Rectal smooth muscle tissue (tissue), 1 donor: Measurements from ENCODE around the gene GRIA4.

Source experiments
- H3K27ac ChIP-seq: one replicate; pipeline ENCODE4 v1.7.0; 2013; ENCODE audit warnings: low read depth, low read length, inconsistent platforms
- H3K27me3 ChIP-seq: one replicate; pipeline ENCODE4 v1.7.0; 2013; ENCODE audit warnings: low read length; ENCODE audit not compliant: control insufficient read depth, insufficient read depth
- H3K36me3 ChIP-seq: one replicate; pipeline ENCODE4 v1.7.0; 2013; ENCODE audit warnings: low read length; ENCODE audit not compliant: control insufficient read depth, insufficient read depth
- H3K4me1 ChIP-seq: one replicate; pipeline ENCODE4 v1.7.0; 2013; ENCODE audit warnings: low read length; ENCODE audit not compliant: control insufficient read depth, insufficient read depth
- H3K4me3 ChIP-seq: one replicate; pipeline ENCODE4 v1.7.0; 2013; ENCODE audit warnings: low read length
- H3K9ac ChIP-seq: one replicate; pipeline ENCODE4 v1.7.0; 2013; ENCODE audit warnings: low read length

The GRIA4 gene

DNA sequence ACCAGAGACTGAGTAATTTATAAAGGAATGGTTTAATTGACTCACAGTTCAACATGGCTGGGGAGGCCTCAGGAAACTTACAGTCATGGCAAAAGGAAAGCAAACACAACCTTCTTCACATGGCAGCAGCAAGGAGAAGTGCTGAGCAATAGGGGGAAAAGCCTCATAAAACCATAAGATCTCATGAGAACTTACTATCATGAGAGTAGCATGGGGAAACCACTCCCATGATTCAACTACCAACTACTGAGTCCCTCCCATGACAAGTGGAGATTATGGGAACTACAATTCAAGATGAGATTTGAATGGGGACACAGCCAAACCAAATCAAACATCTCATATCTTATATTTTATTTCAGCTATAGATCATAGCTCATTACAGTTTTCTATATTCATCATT, 33.0 kb downstream of the GRIA4 start:
- no peaks in the 10 kb centered on the region for H3K4me1 ChIP-seq
- no peak overlapping the region for H3K9ac ChIP-seq
- no peak overlapping the region for H3K4me3 ChIP-seq
- H3K27ac ChIP-seq = no peak overlapping the region
- H3K27me3 ChIP-seq = no peaks in the 10 kb centered on the region
- H3K36me3 ChIP-seq = no peaks in the 10 kb centered on the region

- no peak overlapping the region for H3K4me3 ChIP-seq
- no peak overlapping the region for H3K27ac ChIP-seq
- H3K9ac ChIP-seq = no peak overlapping the region
- H3K4me1 ChIP-seq = no peaks in the 10 kb centered on the region
- H3K36me3 ChIP-seq = no peaks in the 10 kb centered on the region
- no peaks in the 10 kb centered on the region for H3K27me3 ChIP-seq
Measured at GRCh38 chr11:105644839-105645573, 35.1 kb downstream of the GRIA4 start.

GRCh38 chr11:105647780-105648179, 37.9 kb downstream of the GRIA4 start:
- H3K27ac ChIP-seq = no peak overlapping the region
- H3K36me3 ChIP-seq = no peaks in the 10 kb centered on the region
- no peak overlapping the region for H3K4me3 ChIP-seq
- H3K27me3 ChIP-seq = no peaks in the 10 kb centered on the region
- no peaks in the 10 kb centered on the region for H3K4me1 ChIP-seq
- H3K9ac ChIP-seq = no peak overlapping the region

DNA sequence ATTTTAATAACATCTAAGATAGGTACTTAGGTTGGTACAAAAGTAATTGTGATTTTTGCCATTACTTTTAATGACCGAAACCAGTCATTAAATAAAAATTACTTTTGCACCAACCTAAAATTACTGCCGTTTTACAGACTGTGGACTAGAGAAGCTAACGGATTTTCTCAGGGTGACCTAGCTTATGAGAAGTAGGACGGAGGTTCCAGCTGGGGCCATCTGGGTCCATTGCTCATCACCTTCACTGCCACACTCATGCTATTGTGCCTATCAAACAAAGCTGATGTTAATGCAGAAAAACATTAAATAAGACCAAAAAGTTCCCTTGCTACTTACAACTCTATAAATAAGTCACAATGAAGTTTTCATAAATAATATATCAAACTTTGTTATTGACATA, 38.9 kb downstream of the GRIA4 start:
- H3K4me3 ChIP-seq = no peak overlapping the region
- H3K4me1 ChIP-seq = no peaks in the 10 kb centered on the region
- H3K9ac ChIP-seq = no peak overlapping the region

DNA sequence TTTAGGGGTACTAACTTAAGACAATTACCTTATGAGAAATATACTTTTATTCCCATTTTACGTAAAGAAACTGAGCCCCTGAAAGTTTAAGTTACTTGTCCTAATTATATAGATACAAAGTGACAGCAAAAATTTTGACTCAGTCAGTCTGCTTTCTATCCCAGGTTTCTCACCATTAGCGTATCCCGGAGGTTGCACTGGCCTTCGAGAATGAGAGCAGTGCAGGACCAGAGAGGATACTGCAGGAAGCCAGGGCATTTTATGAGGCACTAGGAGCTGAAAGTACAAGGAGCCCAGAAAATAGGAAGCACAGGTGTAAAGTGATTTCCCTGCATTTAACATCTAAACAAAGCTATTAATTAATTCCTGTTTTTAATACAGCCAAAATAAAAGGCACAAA, 55.4 kb downstream of the GRIA4 start:
- no peaks in the 10 kb centered on the region for H3K27me3 ChIP-seq
- H3K36me3 ChIP-seq = no peaks in the 10 kb centered on the region
- H3K4me3 ChIP-seq = no peak overlapping the region

More for the DNA sequence above, 38.9 kb downstream of the GRIA4 start:
- H3K27ac ChIP-seq = no peak overlapping the region
- H3K36me3 ChIP-seq = no peaks in the 10 kb centered on the region
- H3K27me3 ChIP-seq = no peaks in the 10 kb centered on the region

GRCh38 chr11:105667441-105667840, 57.6 kb downstream of the GRIA4 start:
- Histone ChIP-seq H3K4me3 (no peak overlapping the region), H3K27me3 (no peaks in the 10 kb centered on the region), H3K36me3 (no peaks in the 10 kb centered on the region), H3K9ac (no peak overlapping the region), H3K4me1 (no peaks in the 10 kb centered on the region), H3K27ac (no peak overlapping the region)

More for the DNA sequence above, 55.4 kb downstream of the GRIA4 start:
- H3K4me1 ChIP-seq = no peaks in the 10 kb centered on the region
- H3K27ac ChIP-seq = no peak overlapping the region
- no peak overlapping the region for H3K9ac ChIP-seq

DNA sequence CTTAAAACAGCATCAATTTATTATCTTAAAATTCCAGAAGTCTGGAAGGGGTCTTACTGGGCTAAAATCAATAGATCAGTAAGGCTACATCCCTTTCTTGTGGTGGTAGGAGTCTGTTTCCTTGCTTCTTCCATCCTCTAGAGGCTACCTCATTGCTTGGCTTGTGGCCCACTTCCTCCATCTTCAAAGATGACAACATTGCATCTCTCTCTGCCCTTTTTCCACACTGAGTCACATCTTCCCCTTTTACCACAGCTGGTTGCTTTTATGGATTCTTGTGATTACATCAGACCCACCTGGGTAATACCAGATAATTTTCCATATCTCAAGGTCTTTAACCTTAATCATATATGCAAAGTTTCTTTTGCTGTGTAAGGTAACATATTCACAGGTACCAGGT, 60.9 kb downstream of the GRIA4 start:
- Histone ChIP-seq H3K27ac (no peak overlapping the region), H3K27me3 (no peaks in the 10 kb centered on the region), H3K4me3 (no peak overlapping the region), H3K9ac (no peak overlapping the region), H3K36me3 (no peaks in the 10 kb centered on the region), H3K4me1 (no peaks in the 10 kb centered on the region)

GRCh38 chr11:105673089-105673488, 63.2 kb downstream of the GRIA4 start:
- Histone ChIP-seq H3K9ac (no peak overlapping the region), H3K27ac (no peak overlapping the region), H3K27me3 (no peaks in the 10 kb centered on the region), H3K36me3 (no peaks in the 10 kb centered on the region), H3K4me1 (no peaks in the 10 kb centered on the region), H3K4me3 (no peak overlapping the region)

DNA sequence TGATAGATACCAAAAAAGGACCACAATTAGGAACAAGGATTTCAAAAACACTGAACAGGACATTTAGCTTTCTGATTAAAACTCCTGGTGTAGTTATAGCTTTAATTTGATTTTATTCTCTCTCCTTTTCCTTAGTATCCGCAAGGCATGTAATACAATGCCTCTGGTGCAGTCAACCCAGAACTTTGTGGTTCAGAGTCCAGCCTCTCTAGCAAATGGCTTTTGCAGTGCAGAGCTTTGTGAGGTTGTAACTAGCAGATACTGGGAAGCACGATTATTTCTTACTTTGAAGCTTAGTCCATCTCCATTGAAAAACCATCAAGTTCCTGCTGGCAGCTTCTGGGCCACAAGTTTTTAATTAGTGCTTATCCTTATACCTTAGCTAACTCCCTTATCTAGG, 79.8 kb downstream of the GRIA4 start:
- no peaks in the 10 kb centered on the region for H3K4me1 ChIP-seq
- no peaks in the 10 kb centered on the region for H3K36me3 ChIP-seq
- no peak overlapping the region for H3K9ac ChIP-seq
- H3K27me3 ChIP-seq = no peaks in the 10 kb centered on the region
- no peak overlapping the region for H3K4me3 ChIP-seq
- H3K27ac ChIP-seq = no peak overlapping the region

DNA sequence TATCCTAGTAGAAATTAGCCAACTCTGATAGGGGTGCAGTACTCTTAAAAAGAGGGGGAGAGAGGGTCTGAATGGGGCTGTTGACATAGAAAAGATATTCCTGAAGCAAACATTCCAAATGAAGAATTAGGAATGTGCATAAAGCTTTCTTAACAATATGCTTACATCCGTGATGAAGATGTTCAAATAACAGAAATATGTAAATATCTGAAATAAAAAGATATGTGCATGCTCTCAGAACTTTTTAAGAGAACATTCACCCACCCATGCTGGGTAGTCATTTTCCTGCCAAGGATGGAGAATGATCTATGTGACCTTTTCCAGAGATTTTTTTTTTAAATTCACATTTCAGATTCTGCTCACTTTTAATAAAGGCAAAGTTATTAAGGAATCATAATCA, 80.6 kb downstream of the GRIA4 start:
- no peaks in the 10 kb centered on the region for H3K27me3 ChIP-seq
- no peak overlapping the region for H3K4me3 ChIP-seq
- H3K9ac ChIP-seq = no peak overlapping the region
- no peak overlapping the region for H3K27ac ChIP-seq
- H3K36me3 ChIP-seq = no peaks in the 10 kb centered on the region
- H3K4me1 ChIP-seq = no peaks in the 10 kb centered on the region

DNA sequence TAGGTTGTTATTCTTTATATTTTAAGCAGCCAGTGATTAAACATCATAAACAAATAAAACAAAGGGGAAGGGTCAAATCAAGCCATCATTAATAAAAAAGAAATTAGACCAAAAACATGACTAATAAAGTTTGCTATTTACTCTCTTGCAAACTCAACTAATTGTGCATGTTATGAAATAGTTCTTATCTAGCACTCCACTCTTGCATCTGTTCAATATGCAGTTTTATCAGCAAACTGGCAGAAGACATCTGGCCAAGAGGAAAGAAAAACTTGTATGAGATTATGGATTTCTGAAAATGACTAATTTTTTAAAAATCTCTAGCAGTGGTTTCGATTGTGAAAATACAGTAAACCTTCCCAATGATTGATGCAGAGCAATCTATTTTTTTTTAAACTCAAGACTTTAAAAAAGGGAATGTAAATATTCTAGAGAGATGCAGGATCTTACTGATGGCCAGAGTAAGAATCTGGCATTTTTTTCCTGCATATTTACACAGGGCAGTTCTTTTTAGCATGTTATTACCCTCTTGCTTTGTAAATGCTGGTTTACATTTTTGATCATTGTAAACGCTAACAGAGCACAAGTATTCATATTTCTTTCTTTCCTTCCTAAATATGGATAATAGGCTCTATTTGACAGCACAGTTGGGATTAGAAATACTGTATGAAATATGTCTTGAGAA, 83.3 kb downstream of the GRIA4 start:
- no peak overlapping the region for H3K4me3 ChIP-seq
- no peaks in the 10 kb centered on the region for H3K4me1 ChIP-seq

DNA sequence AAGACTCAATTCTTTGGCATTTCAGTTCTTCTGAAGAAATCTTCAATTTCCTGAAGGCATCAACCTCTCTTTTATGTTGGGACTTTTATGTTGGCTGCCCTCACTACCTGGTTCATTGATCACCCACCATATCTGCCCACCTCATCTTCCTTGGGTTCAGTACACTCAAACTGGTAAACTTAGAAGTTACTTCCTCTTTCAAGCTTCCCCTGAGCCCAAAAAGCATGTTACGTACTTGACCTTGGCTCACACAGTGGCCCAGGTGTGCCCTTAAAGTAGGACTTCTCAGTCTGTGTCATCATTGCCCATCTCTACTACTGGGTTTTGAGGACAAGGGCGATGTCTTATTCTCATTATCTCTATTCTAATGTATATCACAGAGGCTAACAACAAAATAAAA, 86.1 kb downstream of the GRIA4 start:
- no peak overlapping the region for H3K4me3 ChIP-seq
- no peaks in the 10 kb centered on the region for H3K4me1 ChIP-seq
- H3K36me3 ChIP-seq = no peaks in the 10 kb centered on the region
- H3K27me3 ChIP-seq = no peaks in the 10 kb centered on the region
- H3K9ac ChIP-seq = no peak overlapping the region
- H3K27ac ChIP-seq = no peak overlapping the region

More for the DNA sequence above, 83.3 kb downstream of the GRIA4 start:
- H3K36me3 ChIP-seq = no peaks in the 10 kb centered on the region
- no peaks in the 10 kb centered on the region for H3K27me3 ChIP-seq
- H3K27ac ChIP-seq = no peak overlapping the region
- H3K9ac ChIP-seq = no peak overlapping the region

DNA sequence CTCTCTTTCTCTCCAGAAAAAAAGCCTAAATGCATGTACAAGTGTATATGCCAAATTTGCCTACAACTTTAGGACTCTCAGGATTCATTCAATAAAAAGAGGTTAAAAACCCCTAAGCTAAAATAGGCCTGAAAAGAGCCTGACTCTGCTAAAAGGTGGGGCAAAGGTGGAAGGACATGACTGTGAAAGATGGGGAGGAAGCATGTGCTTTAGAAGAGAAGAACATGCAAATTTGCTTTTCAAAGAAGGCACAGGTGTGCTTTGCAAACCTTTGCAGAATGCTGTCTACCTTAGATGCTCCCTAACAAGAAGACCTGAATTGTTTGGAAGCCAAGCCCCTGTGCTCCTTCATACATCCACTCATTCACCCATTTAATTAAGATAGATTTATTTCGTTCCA, 87.4 kb downstream of the GRIA4 start:
- H3K36me3 ChIP-seq = no peaks in the 10 kb centered on the region
- no peak overlapping the region for H3K4me3 ChIP-seq
- H3K27ac ChIP-seq = no peak overlapping the region
- no peaks in the 10 kb centered on the region for H3K4me1 ChIP-seq
- H3K27me3 ChIP-seq = no peaks in the 10 kb centered on the region
- H3K9ac ChIP-seq = no peak overlapping the region
